GM21786 (cell line): ENCODE data around the gene LARP4B.

Experiments
- ATAC-seq: cut with Tn5 transposase; IDR thresholded peaks from one replicate; pipeline ENCODE4 v1.9.1; 2021; ENCODE audit not compliant: unreplicated experiment

The LARP4B gene

GRCh38 chr10:870564-871166, 60.8 kb downstream of the LARP4B start:
- no peak for ATAC-seq

GRCh38 chr10:869171-869570, 62.3 kb downstream of the LARP4B start:
- ATAC-seq: no peak

- no peak for ATAC-seq
Measured at GRCh38 chr10:867807-868206, 63.7 kb downstream of the LARP4B start.

- no peak for ATAC-seq
Measured at GRCh38 chr10:866577-866941, 64.9 kb downstream of the LARP4B start.

- no peak for ATAC-seq
Measured at GRCh38 chr10:865924-866576, 65.5 kb downstream of the LARP4B start.

- no peak for ATAC-seq
Measured at GRCh38 chr10:865257-865656, 66.2 kb downstream of the LARP4B start.

- ATAC-seq: no peak
Measured at GRCh38 chr10:860519-860918, 71.0 kb downstream of the LARP4B start.

GRCh38 chr10:856416-857157, 74.9 kb downstream of the LARP4B start:
- ATAC-seq: no peak

- ATAC-seq: no peak
Measured at GRCh38 chr10:855671-856070, 75.8 kb downstream of the LARP4B start.

- ATAC-seq: no peak
Measured at GRCh38 chr10:855079-855478, 76.4 kb downstream of the LARP4B start.

- no peak for ATAC-seq
Measured at GRCh38 chr10:853017-853416, 78.5 kb downstream of the LARP4B start.

- peak; percentile 17 for ATAC-seq
Measured at GRCh38 chr10:852386-852785, 79.1 kb downstream of the LARP4B start.

GRCh38 chr10:851901-852300, 79.6 kb downstream of the LARP4B start:
- ATAC-seq: peak; percentile 89

GRCh38 chr10:850093-850492, 81.4 kb downstream of the LARP4B start:
- no peak for ATAC-seq

GRCh38 chr10:847868-848267, 83.6 kb downstream of the LARP4B start:
- no peak for ATAC-seq

- no peak for ATAC-seq
Measured at GRCh38 chr10:846126-846685, 85.3 kb downstream of the LARP4B start.

GRCh38 chr10:845526-845925, 86.0 kb downstream of the LARP4B start:
- ATAC-seq: no peak

- ATAC-seq: no peak
Measured at GRCh38 chr10:844552-844951, 87.0 kb downstream of the LARP4B start.

GRCh38 chr10:843703-844102, 87.8 kb downstream of the LARP4B start:
- ATAC-seq: no peak

- no peak for ATAC-seq
Measured at GRCh38 chr10:842795-843194, 88.7 kb downstream of the LARP4B start.

GRCh38 chr10:841535-841934, 90.0 kb downstream of the LARP4B start:
- ATAC-seq: no peak
